ENCODE results near the gene CD209.

- TF ChIP-seq PHF8 (conservative IDR thresholded peaks at IDR 0.05; ENCODE audit: low read depth, low read length): no peak
- no peak for TF ChIP-seq CTCF (IDR thresholded peaks at IDR 0.05; ENCODE audit: control extremely low read depth in 1 of 3, insufficient read depth in 1 of 3, low read depth in 1 of 3, low read length in 3 of 3)
- TF ChIP-seq GABPA (IDR thresholded peaks at IDR 0.05; ENCODE audit: borderline replicate concordance, insufficient read depth, low read length): no peak
- TF ChIP-seq EZH2 (IDR thresholded peaks at IDR 0.05; ENCODE audit: low read depth, low read length, severe bottlenecking): no peak
- no peak for TF ChIP-seq KDM5A (IDR thresholded peaks at IDR 0.05; ENCODE audit: low read length)
- TF ChIP-seq ZNF274 (IDR thresholded peaks at IDR 0.05; ENCODE audit: borderline replicate concordance, extremely low read depth, low read length): no peak
- TF ChIP-seq POLR2A (IDR thresholded peaks at IDR 0.05; ENCODE audit: control extremely low read depth in 1 of 2, low read depth in 2 of 2, low read length in 2 of 2): no peak
- TF ChIP-seq RAD21 (IDR thresholded peaks at IDR 0.05 in 1 of 2, conservative IDR thresholded peaks at IDR 0.05 in 1 of 2; ENCODE audit: low read depth in 2 of 2, low read length in 2 of 2): no peak
- no peak for TF ChIP-seq POLR2AphosphoS5 (IDR thresholded peaks at IDR 0.05; ENCODE audit: low read depth, low read length)
- no peak for TF ChIP-seq RFX5 (IDR thresholded peaks at IDR 0.05; ENCODE audit: borderline replicate concordance, low read depth, low read length)
- no peak for TF ChIP-seq EP300 (IDR thresholded peaks at IDR 0.05; ENCODE audit: borderline replicate concordance in 1 of 2, low read depth in 2 of 2, low read length in 2 of 2)
- TF ChIP-seq NRF1 (IDR thresholded peaks at IDR 0.05; ENCODE audit: low read depth, low read length): no peak
Measured at GRCh38 chr19:7746903-7747884, at the start of gene CD209.

All from H1 (cell line).